Mucosa of gallbladder (tissue), 1 donor: ENCODE results near the gene GALNT10. TPM values are rescaled to one million over a fixed set of nuclear protein-coding genes. Genes with fewer than 3 reads are reported as not detected.
A peak's percentile ranks its signal among the peaks of the same experiment; 100 is the strongest.

Experiments
- DNase-seq: peaks from one replicate; pipeline ENCODE4 v3.0.0-alpha.2; 2020; ENCODE audit warnings: low spot score
- total RNA-seq: library from RNA; stranded (reverse); gene quantifications from one replicate; pipeline ENCODE4 v1.2.1, GENCODE V29; 2021
- donor health status: DM: no; HTN: no; CAD: no.

GALNT10 gene
- total RNA-seq, 1 donor from 2014 or later, result 50.8 TPM

- no peak for DNase-seq
Measured at GRCh38 chr5:154264549-154265196, 74.1 kb downstream of the GALNT10 start.

DNA sequence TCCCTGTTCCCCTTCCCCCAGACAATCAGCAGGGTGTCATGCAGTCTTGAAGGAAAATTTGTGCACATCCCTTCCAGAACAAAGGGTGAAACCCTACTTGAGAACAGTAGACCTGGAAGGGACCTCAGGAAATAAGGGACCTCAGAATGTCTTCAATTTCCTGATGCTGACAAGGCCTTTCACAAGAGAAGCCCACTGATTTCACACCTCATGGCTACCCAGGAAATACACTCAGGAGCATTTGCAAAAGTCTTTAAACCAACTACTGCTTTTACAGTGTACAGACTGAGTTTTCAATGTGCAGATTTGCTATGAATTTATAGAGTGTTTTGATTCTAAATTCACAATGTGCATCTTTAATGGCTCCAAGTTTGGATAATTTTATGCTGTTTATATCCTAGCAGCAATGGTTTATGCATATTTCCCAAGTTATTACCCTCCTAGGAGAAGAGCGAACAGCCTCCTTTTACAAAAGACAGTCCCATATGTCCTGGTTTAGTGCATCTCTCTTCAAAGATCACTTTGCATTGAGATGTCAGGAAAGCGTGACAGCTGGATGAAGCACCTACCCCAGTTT lies 74.8 kb downstream of the GALNT10 start:
- no peak for DNase-seq

GRCh38 chr5:154267516-154267915 lies 77.0 kb downstream of the GALNT10 start:
- DNase-seq, result no peak

DNA sequence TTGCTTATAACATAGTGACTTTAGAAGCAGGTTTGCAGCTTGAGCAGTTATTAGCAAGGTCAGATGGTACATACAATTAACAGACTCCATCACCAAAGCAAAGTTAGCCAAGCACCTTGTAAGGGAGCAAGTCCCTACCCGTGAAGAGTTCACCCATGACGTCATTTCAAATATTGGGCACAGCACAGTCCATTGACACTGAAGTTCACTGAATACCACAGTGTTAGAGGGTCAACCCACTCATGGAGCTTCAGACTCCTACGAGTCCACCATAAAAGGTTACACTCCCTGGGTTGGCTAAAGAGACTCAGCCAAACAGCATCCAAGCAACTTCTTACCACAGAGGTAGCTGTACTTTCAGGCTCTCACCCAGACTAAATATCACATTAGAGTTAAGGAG lies 77.5 kb downstream of the GALNT10 start:
- no peak for DNase-seq

DNA sequence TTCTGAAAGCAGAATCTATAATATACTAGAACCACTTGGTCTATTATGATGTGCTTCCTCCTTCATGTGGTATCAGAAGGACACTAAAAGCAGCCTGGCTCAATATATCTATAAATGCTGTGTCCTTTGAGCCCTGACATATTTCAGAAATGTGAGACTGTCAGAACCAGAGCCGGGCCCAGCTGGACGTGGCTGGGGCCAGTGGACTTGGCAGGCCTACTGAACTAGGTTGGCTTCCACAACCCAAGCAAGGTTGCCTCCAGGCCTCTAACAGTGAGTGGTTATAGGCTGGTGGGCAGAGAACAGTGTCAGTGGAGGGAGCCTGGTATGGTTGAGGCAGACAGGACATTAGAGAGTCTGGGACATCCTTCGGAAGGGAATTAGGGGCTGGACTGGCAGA lies 78.9 kb downstream of the GALNT10 start:
- DNase-seq, result no peak

DNA sequence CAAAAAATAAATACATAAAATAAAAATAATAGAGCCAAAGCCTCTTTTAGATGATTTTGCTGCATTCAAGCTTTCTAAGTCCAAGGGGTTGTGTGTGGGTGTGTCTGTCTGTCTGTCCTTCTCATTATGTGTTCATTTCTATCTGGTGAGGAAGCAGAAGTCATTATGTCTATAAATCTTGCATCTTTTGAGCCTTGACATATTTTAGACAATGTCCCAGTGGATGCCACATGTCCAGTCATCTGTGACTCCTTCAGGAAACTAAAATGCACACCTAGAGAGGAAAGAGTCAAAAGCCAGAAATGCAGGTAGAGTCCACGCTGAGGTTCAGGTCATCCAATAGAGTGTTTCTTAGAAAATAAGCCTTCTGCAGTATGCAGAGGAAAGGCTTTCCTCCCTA lies 80.9 kb downstream of the GALNT10 start:
- no peak for DNase-seq

GRCh38 chr5:154271936-154272514 lies 81.5 kb downstream of the GALNT10 start:
- DNase-seq, result no peak

DNA sequence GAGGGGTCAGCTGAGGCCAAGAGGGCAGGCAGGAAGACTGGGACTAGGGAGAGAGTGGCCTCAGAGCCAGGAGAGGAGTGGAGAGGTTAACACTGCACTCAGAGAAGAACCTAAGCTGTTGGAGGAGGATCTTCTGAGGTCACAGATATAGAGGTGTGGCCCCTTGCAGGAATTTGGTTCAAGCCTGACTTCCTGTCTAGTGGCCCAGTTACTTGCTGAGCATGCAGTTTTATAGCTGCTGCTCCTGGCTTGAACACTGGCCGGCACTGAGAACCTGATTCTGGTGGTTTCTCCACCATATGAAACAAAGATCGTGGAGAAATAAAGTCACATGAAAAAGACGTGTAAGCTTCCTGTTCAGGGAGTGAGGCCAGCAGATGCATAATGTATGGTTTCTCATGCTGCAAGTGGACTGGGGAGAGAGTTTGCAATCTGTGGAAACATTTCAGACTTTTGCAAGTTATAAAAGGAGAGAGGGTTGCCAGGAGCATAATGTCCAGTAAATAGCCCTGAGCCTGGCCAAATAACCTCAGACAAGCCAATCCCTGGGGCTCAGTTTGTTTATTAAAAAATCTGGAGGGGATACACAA lies 82.6 kb downstream of the GALNT10 start:
- DNase-seq, result no peak

DNA sequence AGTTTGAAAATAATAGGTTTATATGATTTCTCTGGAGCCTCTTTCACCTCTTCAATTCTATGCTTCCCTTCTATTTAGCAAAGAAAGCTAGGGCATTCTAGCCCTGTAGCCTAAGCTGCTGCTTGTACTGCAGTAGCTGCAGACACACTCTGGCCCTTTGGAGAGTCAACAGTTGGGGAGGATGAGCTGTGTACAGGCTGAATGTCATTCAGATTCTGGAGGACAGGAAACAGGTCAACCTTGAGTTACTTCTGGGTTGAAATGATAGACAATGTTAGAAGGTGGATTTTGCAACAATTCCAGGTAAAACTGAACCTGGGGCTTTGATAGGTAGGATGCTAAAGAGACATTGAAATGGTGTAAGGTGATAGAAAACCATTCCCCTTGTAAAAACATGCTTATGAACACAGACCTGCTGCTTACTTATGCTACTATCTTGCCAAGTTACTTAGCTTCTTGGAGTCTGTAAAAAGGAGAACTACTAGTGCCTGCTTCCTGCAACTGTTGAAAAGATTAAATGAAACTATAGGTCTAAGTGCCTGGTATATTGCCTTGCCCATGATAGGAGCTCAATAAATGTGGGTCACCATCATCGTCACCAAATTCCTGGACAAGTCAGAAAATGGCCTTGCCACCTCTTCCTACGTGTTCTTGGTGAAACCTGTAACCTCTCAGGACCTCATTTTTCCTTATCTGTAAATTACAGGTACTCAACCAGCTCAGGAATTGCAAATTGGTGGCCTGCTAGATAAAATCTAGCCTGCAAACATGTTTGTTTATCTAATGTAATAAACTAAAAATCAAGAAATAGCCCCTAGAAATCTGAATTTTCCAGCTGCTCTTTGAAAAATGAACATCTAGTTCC lies 83.7 kb downstream of the GALNT10 start:
- DNase-seq, result no peak

DNA sequence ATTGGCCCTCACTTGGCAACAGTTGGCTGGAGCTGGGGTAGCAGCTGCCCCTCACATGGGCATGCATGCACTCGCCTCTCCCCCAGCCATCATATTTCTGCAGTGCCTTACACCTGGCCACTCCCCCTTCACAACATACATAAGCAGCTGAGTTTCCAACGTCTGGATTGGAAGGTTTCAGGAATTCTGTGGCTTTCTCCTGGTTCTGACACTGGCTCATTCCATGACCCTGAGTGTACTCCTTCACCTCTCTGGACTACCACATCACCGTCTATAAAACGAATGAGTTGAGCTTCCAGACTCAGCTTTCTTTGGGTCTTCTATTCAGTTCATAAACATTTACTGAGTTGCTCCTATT lies 84.3 kb downstream of the GALNT10 start:
- DNase-seq, result no peak

DNA sequence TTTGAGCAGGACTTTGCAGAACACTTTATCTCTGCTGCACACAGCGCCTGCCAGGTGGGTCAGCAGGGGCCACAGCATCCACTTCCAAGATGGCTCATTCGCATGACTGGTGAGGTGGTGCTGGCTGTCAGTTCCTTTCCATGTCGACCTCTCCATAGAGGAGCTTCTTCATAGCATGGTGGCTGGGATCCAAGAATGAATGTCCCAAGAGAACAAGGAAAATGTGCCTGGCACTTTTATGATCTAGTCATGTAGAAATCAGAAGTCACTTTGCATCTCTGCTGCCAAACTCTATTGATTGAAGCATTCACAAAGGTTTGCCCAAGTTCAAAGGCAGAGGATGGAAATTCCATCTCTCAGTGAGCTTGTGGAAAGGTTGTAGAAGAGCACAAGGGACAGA lies 85.0 kb downstream of the GALNT10 start:
- no peak for DNase-seq

DNA sequence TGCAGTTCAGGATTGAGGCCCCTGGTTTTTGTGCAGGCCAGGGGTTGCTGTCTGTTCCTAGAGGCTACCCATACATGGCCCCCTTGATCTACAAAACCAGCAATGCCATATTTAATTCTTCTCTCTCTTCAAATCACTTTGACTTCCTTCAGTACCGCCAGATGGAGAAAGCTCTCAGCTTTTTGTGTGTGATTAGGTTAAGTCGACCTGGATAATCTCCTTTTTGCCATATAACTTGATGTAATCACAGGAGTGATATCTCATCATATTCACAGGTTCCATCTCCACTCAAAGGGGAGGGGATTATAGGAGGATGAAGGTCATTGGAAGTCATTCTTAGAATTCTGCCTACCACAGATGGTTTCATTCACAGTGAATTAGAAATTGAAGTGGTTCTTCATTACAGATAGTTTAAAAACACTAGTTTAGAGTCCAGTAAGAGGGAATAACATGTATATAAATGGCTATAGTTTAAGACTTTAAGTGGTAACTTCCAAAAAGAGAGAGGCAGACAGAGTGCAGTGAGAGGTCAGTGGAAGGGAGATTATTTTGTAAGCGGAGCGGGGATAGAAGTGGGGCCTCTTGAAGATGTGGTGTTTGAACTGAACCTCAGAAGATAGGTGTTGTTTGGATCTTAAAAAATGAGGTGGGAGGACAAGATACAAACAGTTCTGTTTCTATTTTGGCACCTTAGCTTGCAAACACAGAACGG lies 85.9 kb downstream of the GALNT10 start:
- DNase-seq, result no peak

- peak; percentile 48 for DNase-seq
Measured at GRCh38 chr5:154276973-154277331, 86.4 kb downstream of the GALNT10 start.

DNA sequence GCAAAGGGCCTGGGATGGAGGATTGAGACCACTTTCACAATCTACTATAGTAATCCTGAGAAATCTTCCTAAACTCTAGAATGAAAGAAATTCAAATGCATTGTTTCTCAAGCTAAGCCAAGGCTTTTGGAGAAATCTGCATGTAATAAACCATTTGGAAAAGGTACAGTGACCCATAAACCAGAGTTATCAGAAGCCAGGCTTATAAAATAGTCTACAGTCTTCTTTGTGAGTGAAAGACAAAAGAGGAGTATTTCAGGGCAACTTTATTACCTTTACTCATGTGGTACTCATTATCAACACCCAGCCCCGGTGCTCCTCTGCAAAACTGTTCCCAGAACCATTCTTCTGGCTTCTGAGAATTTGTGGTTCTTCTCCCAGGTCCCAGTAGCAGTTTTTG lies 87.0 kb downstream of the GALNT10 start:
- no peak for DNase-seq

DNA sequence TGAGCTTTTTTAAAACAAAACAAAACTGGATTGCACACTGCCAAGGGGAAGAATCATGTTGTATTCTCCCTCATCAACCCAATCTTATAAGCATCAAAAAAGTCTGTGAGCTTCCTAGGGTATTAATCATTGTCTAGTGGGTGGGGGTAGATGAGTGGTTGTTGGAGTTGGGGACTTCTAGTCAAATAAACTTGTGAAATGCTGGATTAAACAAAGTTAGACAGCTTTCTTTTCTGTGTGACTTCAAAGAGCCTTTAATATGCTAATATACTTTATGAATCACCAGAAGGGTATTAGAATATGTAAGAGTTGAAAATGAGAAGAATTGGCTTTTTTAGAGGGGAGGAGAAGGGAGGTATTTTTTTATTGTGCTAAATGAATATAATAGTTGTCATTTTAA lies 87.7 kb downstream of the GALNT10 start:
- DNase-seq, result no peak

- DNase-seq, result no peak
Measured at GRCh38 chr5:154278908-154279307, 88.4 kb downstream of the GALNT10 start.

GRCh38 chr5:154284433-154284832 lies 93.9 kb downstream of the GALNT10 start:
- no peak for DNase-seq

DNA sequence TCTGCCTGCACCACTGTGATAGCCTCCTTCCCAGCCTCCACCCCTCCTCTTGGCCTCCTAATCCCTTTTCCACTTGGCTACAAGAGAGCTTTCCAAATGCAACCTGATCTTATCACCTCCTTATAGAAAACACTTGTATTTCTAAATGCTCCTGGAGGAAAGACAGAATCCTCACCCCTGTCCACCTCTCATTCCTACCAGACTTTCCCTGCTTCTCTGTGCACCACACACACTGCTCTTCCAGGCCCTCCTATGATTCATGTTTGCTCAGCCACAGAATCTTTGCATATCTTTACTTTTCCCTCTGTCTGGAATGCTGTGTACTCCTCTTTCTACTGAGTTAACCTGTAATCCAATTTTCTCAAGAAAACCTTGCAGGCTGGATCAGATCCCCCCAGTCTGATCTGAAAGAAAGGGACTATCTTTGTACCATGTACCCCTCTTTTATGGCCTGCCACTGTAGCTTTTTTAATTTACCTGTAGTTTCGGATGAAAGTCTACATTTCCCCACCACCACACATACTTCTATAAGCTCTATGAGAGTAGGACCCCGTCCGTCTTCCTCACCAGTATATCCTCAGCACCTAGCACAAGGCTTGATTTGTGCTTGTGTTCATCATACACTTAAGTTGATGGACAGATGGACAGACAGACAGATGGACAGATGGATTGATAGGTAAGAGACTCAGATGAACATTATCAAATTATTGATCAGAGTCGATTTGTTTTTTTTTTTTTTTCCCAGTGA lies 95.3 kb downstream of the GALNT10 start:
- no peak for DNase-seq

DNA sequence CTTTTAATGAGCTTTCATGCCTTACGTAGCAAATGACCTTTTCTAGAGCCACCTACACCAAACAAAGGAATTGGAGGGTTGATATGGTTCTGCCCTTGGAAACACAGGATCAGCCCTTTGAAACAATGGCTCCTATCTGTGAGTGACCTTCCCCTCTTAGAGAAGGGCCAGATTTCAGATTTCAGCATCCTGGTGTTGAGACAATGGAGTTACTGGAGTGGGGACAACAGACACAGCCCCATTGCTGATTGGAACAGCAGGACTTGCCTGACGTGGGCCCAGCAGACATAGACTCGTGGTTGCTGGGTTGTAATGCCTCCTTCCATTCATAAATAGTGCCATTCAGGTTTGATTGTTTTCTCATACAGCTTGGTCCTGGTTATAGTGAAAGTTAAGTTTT lies 96.0 kb downstream of the GALNT10 start:
- no peak for DNase-seq

GRCh38 chr5:154287136-154287535 lies 96.6 kb downstream of the GALNT10 start:
- peak; percentile 77 for DNase-seq

DNA sequence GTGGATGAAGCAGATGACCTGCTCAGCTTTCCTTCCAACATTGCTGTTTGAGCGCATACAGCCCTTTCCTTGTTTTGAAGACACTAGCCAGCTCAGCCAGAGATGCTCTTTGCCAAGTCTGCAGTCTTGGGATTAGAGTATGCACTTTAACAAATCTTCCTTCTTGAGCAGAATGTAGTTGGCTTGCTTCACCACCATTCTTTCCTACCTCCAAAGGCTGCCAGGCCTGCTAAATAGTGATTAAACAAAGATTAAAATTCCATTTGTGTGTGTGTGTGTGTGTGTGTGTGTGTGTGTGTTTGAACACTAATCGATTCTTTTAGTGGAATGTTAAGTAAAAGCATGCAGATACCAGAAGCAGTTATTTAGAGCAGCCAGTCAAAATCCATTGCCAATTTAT lies 97.6 kb downstream of the GALNT10 start:
- peak; percentile 74 for DNase-seq
